GM03348 (cell line): ENCODE measurements around the gene MAP4K5.

ENCODE experiments used
- DNase-seq: peaks from one replicate; pipeline ENCODE4 v3.0.0; 2012; ENCODE audit warnings: low spot score

MAP4K5 gene

GRCh38 chr14:50476134-50476533 lies 56.2 kb downstream of the MAP4K5 start:
- DNase-seq, result no peak

GRCh38 chr14:50475460-50475859 lies 56.9 kb downstream of the MAP4K5 start:
- no peak for DNase-seq

DNA sequence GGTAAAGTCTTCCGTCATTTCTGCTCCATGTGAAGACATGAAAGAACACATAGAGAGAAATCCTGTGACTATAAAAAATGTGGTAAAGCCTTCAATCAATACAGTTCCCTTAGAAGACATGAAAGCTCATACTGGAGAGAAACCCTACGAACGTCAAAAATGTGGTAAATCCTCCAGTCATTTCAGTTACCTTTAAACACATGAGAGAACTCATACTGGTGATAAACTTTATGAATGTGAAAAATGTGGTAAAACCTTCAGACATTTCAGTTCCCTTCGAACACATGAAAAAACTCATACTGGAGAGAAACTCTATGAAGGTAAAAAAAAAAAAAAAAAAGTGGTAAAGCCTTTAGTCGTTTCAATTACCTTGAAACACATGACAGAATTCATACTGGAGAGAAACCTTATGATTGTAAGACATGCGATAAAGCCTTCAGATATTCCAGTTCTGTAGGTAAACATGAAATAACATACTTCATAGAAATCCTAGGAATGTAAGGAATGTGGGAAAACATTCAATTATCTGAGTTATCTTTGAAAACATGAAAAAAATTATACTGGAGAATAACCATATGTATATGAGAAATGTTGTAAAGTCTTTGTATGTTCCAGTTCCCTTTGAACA lies 60.4 kb downstream of the MAP4K5 start:
- DNase-seq, result no peak

DNA sequence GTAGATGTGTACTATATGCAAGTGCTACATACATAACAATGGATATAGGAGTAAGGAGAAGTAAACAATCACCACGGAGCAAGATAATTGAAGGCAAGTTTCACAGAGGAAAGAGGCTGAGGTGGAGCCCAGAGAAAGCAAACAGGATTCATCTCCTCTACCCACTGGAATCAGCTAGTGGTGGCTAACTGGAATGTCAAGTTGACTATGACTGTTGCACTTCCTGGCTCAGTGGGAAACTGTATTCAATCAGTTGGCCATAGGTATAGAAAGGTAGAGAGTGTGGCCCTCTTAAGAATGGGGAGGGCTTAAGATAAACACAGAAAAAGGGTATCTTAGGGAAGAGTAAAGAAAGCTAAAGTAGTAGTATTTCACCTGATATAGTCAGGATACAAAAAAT lies 62.4 kb downstream of the MAP4K5 start:
- no peak for DNase-seq

GRCh38 chr14:50462111-50462510 lies 70.3 kb downstream of the MAP4K5 start:
- DNase-seq, result no peak

- no peak for DNase-seq
Measured at GRCh38 chr14:50453869-50454268, 78.5 kb downstream of the MAP4K5 start.

GRCh38 chr14:50452979-50453705 lies 79.2 kb downstream of the MAP4K5 start:
- peak; percentile 55 for DNase-seq

- DNase-seq, result no peak
Measured at GRCh38 chr14:50452296-50452695, 80.1 kb downstream of the MAP4K5 start.

- DNase-seq, result no peak
Measured at GRCh38 chr14:50451854-50452253, 80.5 kb downstream of the MAP4K5 start.

DNA sequence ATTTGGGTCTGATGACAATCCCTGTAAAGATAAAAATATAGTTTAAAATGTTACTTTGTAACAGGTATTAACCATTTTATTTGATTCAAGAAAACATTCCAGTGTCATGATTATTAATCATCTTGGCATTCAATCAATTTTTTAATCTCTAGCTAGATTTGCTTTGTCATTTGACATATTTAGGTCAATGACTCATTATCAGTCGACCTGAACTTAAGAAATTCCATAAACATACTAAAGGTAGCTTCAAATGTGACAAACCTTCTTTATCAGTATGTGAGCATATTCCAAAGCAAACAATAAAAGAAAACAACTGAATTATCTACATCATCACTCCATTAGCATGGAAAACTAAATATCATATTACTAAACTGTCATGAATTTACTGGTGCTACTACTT lies 84.9 kb downstream of the MAP4K5 start:
- DNase-seq, result no peak

DNA sequence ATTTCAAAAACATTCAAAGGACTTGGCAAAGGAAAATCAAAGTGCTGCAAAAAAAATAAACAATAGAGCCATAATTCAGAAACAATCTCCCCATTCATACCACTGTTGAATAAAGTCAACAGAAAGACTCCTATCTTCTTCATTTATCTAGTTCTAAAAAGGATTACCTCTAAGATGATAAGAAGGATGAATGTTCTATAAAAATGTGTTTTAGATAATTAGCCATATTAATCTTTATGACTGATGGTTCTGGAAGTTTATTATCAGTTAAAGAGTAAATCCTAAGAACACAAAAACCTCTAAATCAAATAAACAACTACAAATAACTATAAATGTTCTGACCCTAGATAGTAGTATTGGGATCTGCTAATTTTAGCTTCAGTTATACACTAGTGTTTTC lies 97.8 kb downstream of the MAP4K5 start:
- DNase-seq, result no peak

DNA sequence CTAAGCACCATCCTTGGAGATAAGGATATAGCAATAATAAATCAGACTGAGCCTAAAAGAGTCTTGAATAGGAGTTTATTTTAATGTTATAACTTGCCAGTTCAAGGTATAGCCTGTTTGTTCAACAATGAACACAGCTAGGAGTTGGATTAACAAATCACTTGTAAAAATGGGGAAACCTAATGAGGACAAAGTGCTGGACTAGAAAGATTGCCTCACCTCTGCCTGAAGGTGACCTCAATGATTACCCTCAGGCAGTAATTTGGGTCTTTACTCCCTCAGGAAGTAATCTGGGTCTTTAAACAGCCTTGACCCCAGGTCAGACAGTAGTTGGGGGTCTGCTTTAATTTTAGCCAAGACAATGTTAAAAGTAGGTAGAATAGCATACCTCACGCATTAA lies 100.2 kb downstream of the MAP4K5 start:
- DNase-seq, result no peak

GRCh38 chr14:50425816-50426215 lies 106.6 kb downstream of the MAP4K5 start:
- peak; percentile 67 for DNase-seq

GRCh38 chr14:50425105-50425504 lies 107.3 kb downstream of the MAP4K5 start:
- no peak for DNase-seq

- DNase-seq, result no peak
Measured at GRCh38 chr14:50423529-50423928, 108.8 kb downstream of the MAP4K5 start.

- DNase-seq, result no peak
Measured at GRCh38 chr14:50421499-50421898, 110.9 kb downstream of the MAP4K5 start.

GRCh38 chr14:50417853-50418252 lies 114.5 kb downstream of the MAP4K5 start:
- peak; percentile 65 for DNase-seq

- DNase-seq, result peak; percentile 61
Measured at GRCh38 chr14:50410921-50411320, 121.4 kb downstream of the MAP4K5 start.

GRCh38 chr14:50410071-50410470 lies 122.3 kb downstream of the MAP4K5 start:
- DNase-seq, result no peak

DNA sequence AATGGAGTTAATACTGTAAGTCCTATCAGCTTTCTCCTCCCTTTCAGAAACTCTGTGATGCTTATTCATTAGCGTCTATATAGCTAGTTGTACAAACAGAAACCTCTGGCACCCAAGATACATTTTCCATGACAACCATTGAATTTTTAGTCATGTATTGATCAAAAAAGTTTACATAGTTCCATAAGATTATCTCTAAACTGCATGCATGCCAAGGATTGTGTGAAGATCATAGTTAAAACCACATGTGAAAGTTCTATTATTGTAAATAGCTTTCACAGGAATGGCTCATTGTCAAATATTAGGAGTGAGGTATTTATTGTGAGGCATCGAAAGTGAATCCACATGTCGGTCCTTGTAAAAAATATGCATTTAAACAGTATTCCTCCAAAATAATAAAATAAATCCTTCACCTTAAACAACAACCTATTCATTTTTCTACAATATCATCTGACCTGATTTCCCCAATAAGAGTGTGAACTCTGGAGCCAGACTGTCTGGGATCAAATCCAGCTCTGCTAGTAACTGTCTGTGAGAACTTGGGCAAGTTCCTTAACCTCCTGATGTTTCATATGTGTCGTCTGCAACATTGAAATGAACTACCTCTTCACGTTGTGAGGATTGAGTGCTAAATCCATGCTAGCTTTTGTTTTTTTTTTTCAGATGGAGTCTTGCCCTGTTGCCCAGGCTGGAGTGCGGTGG lies 125.1 kb downstream of the MAP4K5 start:
- DNase-seq, result peak; percentile 29

DNA sequence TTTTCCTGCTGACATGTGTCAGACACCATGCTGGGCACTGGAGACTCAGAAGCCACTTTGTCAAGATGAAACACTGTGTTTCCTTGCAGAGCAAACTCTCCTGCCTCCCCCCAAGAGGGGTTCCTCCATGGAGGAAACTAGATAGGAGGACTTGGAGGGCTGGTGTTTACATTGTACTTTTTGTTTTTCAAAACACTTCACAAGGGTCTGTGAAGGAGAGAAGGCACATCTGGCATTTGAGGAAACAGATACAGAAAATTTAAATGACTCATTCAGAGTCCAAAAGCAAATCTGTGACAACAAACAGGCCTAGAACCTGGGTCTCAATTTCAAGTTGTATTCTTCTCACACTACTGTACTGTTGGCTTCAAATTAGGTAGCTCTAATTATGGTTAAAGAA lies 128.9 kb downstream of the MAP4K5 start:
- no peak for DNase-seq

DNA sequence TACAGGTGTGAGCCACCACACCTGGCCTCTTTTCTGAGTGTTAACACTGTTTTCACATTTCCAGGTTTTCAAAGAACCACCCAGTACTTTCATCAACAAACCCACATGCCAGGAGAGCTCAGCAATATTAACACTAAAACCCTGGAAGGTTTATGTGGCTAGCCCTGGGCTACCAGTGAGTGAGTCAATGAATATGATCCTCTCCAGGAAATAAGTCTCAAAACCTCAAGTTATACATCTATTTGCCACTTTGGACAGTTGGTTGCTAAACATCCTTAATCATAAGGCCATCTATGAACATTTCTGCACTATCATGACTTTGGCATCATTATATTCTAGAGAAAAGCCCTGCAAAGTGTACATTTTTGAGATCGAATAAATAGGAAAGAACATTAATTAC lies 129.4 kb downstream of the MAP4K5 start:
- no peak for DNase-seq

- no peak for DNase-seq
Measured at GRCh38 chr14:50400461-50400860, 131.9 kb downstream of the MAP4K5 start.
